Muscle layer of colon (tissue), 2 donors: ENCODE measurements around the gene PTPN18.

Experiments
- H3K27ac ChIP-seq: one replicate; pipeline ENCODE4 v1.7.0; 2013; ENCODE audit warnings: low read depth, mild to moderate bottlenecking, low read length, moderate library complexity
- H3K27me3 ChIP-seq, 2 donors: one replicate each; pipeline ENCODE4 v1.7.0; 2013; ENCODE audit warnings: low read length in 2 of 2, mild to moderate bottlenecking in 2 of 2; ENCODE audit not compliant: insufficient read depth in 2 of 2, control insufficient read depth in 1 of 2
- H3K36me3 ChIP-seq: one replicate; pipeline ENCODE4 v1.7.0; 2013; ENCODE audit warnings: mild to moderate bottlenecking, low read length; ENCODE audit not compliant: insufficient read depth
- H3K4me1 ChIP-seq: one replicate; pipeline ENCODE4 v1.7.0; 2013; ENCODE audit warnings: mild to moderate bottlenecking, low read length; ENCODE audit not compliant: insufficient read depth
- H3K4me3 ChIP-seq, 2 donors: one replicate each; pipeline ENCODE4 v1.7.0; 2013; ENCODE audit warnings: low read length in 2 of 2, low read depth in 1 of 2, mild to moderate bottlenecking in 1 of 2, moderate library complexity in 1 of 2
- H3K9ac ChIP-seq: one replicate; pipeline ENCODE4 v1.7.0; 2013; ENCODE audit warnings: low read length
- H3K9me3 ChIP-seq: one replicate; pipeline ENCODE4 v1.7.0; 2013; ENCODE audit warnings: mild to moderate bottlenecking, low read length
- donor health status: abdominal sarcoma.
- donor health status: Adenocarcinoma of cecum.

PTPN18 gene

DNA sequence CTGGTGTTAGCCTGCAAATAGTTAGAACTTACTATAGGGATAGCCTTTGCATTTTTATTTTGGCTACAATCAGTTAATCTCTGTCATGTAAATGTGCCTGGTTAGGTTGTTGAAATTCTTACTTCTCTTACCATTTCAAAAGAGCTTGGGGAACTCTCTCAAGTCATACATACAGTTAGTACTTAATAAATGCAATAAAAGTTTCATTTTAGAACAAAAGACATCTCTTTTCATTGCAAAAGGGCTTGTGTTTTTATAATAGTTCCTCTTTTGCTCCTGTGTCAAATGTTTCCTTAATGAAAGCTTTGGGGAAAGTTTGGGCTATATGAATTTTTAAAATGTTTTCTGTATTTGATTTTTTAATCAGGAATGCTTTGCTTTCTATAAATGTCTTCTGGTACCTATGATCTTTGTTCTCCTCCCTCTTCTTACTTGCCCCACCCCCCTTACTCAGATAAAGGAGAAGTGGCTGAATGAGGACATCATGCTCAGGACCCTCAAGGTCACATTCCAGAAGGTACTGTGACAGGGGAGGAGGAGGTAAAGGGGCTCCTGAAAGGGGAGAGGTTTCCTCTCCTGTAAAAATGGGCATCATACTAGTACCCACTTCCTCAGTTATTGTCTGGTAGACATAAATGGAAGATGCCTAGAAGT is 13.6 kb downstream of the PTPN18 start:
- Histone ChIP-seq H3K9me3 (no peaks in the 10 kb centered on the region), H3K9ac (no peak overlapping the region), H3K27me3 (no peaks in the 10 kb centered on the region), H3K36me3 (no peaks in the 10 kb centered on the region), H3K27ac (no peak overlapping the region), H3K4me1 (peaks cover 16% of the 10 kb centered on the region), H3K4me3 (no peak overlapping the region)

DNA sequence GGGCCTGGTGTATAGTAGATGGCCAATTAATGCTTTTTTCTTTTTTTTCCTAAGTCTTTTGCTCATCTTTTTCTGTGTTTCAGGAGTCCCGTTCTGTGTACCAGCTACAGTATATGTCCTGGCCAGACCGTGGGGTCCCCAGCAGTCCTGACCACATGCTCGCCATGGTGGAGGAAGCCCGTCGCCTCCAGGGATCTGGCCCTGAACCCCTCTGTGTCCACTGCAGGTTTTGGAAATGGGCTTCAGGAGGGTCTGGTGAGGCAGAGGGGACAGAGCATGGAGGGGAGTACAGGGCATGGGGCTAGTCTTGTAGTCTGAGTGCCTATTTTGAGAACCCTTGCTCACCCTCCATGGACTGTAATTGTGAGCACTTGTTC is 14.1 kb downstream of the PTPN18 start:
- Histone ChIP-seq H3K9ac (no peak overlapping the region), H3K4me1 (peaks cover 16% of the 10 kb centered on the region), H3K36me3 (no peaks in the 10 kb centered on the region), H3K27ac (no peak overlapping the region), H3K9me3 (no peaks in the 10 kb centered on the region), H3K4me3 (no peak overlapping the region), H3K27me3 (no peaks in the 10 kb centered on the region)

DNA sequence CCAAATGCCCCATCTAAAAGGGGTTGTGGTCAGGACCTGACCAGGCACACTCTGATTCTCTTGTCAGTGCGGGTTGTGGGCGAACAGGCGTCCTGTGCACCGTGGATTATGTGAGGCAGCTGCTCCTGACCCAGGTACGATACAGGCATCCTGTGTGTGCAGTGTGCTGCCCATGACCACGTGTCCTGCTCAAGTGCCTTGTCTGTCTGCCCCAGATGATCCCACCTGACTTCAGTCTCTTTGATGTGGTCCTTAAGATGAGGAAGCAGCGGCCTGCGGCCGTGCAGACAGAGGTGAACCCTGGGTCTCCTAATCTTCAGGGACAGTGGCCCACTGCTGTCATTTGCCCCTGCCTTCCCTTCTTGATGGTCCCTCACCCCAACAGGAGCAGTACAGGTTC is 14.6 kb downstream of the PTPN18 start:
- Histone ChIP-seq H3K4me1 (peaks cover 16% of the 10 kb centered on the region), H3K9me3 (no peaks in the 10 kb centered on the region), H3K36me3 (no peaks in the 10 kb centered on the region), H3K9ac (no peak overlapping the region), H3K4me3 (no peak overlapping the region), H3K27ac (no peak overlapping the region), H3K27me3 (no peaks in the 10 kb centered on the region)

DNA sequence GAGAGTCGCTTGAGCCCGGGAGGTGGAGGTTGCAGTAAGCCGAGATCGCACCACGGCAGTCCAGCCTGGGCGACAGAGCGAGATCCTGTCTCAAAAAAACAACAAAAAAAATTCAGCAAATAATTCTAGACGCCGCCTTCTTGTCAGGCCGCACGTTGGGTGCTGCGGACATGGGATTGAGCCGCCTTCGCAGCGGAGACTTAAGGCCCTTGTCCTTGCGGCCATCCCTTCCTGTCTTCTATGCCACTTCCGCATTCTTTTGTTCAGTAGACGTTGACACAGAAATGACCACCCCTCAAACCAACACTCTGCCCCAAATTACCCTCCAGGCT is 15.8 kb downstream of the PTPN18 start:
- H3K36me3 ChIP-seq = no peaks in the 10 kb centered on the region
- peak overlapping the region; percentile 33 for H3K9ac ChIP-seq
- H3K4me3 ChIP-seq = peak overlapping the region; percentile 77 to 91
- no peaks in the 10 kb centered on the region for H3K9me3 ChIP-seq
- peak overlapping the region; percentile 88 for H3K27ac ChIP-seq
- H3K27me3 ChIP-seq = no peaks in the 10 kb centered on the region
- H3K4me1 ChIP-seq = peaks cover 16% of the 10 kb centered on the region

DNA sequence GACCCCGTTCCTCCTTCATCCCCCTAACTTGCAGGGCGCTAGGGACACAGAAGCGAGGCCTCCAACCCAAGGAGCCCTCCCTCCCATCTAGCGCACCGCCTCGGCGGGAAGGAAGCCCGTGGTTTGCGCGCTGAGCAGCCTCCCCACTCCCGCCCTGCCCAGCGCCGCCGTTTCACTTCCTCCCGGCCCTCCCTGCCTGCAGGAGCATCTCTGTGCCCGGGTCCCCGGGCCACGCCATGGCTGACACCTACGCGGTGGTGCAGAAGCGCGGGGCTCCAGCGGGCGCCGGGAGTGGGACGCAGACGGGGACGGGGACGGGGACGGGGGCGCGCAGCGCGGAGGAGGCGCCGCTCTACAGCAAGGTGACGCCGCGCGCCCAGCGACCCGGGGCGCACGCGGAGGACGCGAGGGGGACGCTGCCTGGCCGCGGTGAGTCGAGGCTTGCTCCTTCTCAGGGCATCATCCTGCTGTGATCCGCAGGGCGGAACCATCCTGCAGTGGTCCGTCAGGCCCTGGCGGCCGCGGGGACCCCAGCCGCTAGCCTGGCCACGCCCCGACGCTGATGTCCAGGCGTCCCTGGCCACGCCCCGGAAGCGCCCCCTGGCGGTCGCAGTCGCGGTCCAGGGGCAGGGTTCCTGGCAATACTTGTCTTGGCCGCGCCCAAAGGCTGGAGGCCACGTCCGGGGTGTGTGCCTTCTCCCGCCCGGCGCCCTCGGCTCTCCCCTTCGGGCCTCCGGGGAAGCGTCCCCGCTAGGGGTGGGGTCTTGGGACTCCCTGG is 16.4 kb downstream of the PTPN18 start:
- Histone ChIP-seq H3K27me3 (no peaks in the 10 kb centered on the region), H3K4me3 (peak overlapping the region; percentile 77 to 91), H3K36me3 (no peaks in the 10 kb centered on the region), H3K9ac (peak overlapping the region; percentile 66), H3K9me3 (no peaks in the 10 kb centered on the region), H3K27ac (peak overlapping the region; percentile 88), H3K4me1 (peaks cover 16% of the 10 kb centered on the region)

DNA sequence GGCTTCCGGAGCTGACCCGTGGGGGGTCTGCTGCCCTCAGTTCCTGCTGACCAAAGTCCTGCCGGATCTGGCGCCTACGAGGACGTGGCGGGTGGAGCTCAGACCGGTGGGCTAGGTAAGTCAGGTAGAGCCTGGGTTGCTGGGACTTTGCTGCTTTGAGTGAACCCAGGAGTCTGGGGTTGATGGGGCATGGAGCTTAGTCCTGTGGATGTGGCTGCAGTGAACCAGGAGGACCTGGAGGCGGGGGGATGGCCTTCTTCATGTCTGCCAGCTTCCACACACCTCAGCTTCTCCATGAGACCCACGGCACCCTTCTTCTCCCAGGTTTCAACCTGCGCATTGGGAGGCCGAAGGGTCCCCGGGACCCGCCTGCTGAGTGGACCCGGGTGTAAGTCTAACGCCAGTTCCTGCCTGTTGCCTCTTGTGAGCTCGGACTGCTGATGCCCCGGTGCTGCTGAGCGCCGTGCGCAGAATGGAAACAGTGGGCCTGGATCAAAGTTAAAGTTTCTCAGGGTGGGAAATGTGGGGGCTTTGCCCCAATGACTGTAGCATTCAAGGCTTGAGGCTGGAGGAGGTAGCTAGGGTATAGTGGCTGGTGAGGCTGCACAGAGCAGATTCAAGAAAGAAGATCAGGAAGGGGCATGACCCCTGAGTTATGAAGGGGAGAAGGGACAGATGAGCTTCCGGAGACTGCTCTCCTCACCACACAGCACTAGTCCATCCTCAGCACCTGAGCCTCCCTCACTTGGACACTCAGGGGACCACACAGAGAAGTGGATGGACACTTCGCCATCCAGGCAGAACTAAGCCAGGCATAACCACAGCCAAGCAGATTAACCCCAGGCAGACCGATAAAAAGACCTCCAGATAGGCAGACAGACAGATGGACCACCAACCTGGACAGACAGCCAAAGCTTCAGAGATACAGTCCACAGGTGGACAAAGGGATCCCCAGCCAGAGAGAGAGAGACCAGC is 17.3 kb downstream of the PTPN18 start:
- Histone ChIP-seq H3K4me3 (peak overlapping the region; percentile 77 to 91), H3K4me1 (peaks cover 16% of the 10 kb centered on the region), H3K27ac (peak overlapping the region; percentile 88), H3K9me3 (no peaks in the 10 kb centered on the region), H3K9ac (peak overlapping the region; percentile 66), H3K36me3 (no peaks in the 10 kb centered on the region), H3K27me3 (no peaks in the 10 kb centered on the region)

DNA sequence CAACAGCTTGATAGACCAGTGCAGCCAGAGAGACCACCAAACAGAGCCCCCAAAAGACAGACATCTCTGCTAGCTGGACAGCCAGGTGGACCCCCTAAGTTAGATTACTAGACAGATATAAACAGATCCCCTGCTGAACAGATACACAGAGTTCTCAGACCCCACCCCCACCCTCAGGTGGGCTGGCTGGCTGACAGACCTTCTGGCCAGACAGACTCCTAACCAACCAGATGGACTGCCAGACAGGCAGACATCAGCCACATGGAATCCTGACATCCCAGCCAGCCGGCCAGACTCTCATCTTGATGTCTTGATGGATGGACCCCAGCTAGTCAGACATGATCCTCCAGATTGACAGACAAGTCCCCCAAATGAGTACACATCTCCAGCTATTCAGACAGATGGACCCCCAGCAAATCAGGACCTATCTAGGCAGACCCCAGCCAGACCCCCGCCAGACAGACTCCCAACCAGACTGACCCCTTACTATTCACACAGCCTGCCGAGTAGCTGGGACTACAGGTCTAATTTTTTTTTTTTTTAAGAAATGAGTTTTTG is 18.0 kb downstream of the PTPN18 start:
- Histone ChIP-seq H3K27ac (no peak overlapping the region), H3K36me3 (no peaks in the 10 kb centered on the region), H3K9ac (no peak overlapping the region)

DNA sequence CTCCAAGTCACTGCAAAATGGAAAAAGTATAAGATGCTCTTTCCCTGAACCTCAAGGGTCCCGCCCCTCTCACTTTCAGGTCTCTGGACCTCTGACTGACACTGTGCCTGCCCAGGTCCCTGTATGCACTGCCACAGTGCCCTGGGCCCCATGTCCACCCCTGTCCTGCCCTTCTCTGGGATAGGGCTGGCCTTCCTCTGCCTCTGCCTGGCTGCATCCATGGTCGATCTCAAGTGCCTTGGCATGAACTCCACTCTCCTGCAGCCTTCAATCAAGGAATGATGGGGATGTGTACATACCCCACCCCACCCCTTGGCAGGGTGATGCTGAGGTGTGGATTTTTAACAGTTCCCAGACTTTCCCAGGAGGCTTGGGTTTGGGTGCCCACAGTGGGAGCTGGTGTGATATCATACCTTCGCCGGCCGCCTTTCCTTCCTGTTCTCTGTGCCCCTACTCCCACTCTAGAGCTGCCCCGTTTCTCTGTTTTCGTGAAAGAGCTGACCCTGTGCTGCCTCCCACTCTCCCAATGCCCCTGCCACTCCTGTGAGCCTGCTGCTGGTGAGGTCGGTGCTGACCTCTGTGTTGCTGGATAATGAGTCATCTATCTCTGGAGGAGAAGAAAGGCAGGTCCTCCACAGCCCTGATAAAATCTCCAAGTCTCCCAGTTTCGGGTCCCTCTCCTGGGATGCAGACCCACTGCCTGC is 18.9 kb downstream of the PTPN18 start:
- Histone ChIP-seq H3K27ac (no peak overlapping the region), H3K4me1 (peaks cover 16% of the 10 kb centered on the region), H3K36me3 (no peaks in the 10 kb centered on the region), H3K9me3 (no peaks in the 10 kb centered on the region), H3K4me3 (no peak overlapping the region), H3K27me3 (no peaks in the 10 kb centered on the region), H3K9ac (no peak overlapping the region)

More for the DNA sequence above, 18.0 kb downstream of the PTPN18 start:
- H3K4me1 ChIP-seq = peaks cover 16% of the 10 kb centered on the region
- no peaks in the 10 kb centered on the region for H3K9me3 ChIP-seq
- peak overlapping the region in 1 of 2 donors; percentile 77 for H3K4me3 ChIP-seq
- H3K27me3 ChIP-seq = no peaks in the 10 kb centered on the region

DNA sequence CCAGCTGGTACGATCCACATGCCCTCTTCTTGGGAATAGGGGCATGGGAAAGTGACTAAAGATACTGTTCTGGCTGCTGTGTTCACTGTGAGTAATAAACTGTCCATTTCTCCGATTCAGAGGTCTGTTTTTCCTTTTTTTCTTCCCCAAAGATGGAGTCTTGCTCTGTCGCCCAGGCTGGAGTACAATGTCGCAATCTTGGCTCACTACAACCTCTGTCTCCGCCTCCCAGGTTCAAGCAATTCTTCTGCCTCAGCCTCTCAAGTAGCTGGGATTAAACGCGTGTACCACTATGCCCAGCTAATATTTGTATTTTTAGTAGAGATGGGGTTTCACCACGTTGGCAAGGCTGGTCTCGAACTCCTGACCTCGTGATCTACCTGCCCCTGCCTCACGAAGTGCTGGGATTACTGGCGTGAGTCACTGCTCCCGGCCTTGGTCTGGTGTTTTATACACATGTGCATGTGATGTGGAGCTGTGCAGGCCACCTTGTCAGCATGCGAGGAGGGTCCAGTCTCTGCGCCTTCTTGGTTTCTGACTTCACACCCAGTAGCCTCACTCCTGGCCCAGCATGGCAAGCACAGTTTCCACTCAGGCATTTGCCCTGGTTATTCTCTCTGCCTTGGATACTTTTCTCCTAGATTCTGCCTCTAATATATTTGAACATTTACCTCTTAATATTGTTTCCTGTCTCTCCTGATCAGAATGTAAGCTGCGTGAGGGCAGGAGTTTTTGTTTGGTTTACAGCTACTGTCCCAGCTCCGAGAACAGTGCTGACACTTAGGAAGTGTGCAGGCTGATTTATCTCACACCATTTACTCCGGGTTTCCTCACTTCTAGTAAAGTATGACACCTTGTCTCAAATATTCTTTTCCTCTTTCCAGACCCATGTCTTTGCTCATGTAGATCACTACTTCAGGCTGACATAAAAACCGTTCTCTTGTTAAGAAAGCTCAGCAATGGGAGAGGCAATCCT is 19.7 kb downstream of the PTPN18 start:
- peaks cover 16% of the 10 kb centered on the region for H3K4me1 ChIP-seq
- H3K27ac ChIP-seq = no peak overlapping the region
- no peak overlapping the region for H3K4me3 ChIP-seq
- H3K36me3 ChIP-seq = no peaks in the 10 kb centered on the region
- H3K9ac ChIP-seq = no peak overlapping the region
- H3K9me3 ChIP-seq = no peaks in the 10 kb centered on the region
- no peaks in the 10 kb centered on the region for H3K27me3 ChIP-seq
